Stimulated activated effector memory CD8-positive, alpha-beta T cell treated with anti-CD3 and anti-CD28 coated beads, Interleukin-12 subunit alpha, Interleukin-12 subunit beta, amount 100 ng/mL, for 72 hours (primary cell): ENCODE measurements around the gene SLC25A52.

ENCODE experiments used
- ATAC-seq: fragments of 150-1000 bp; cut with Tn5 transposase; 2 replicates; pipeline ENCODE4 v1.10.0; 2021
- DNase-seq, 2 donors: peaks; one replicate each; pipeline ENCODE4 v3.0.0; 2021 to 2022; ENCODE audit warnings: low spot score in 2 of 2
- H3K27ac Mint-ChIP-seq: one replicate; pipeline ENCODE4 v1.8.0; 2022; ENCODE audit warnings: mild to moderate bottlenecking, mixed read lengths
- H3K36me3 Mint-ChIP-seq: one replicate; pipeline ENCODE4 v1.8.0; 2022; ENCODE audit warnings: mild to moderate bottlenecking, mixed read lengths
- H3K4me1 Mint-ChIP-seq: one replicate; pipeline ENCODE4 v1.8.0; 2022; ENCODE audit warnings: mixed read lengths
- H3K4me3 Mint-ChIP-seq: one replicate; pipeline ENCODE4 v1.8.0; 2022; ENCODE audit warnings: mild to moderate bottlenecking, mixed read lengths
- H3K9me3 Mint-ChIP-seq: one replicate; pipeline ENCODE4 v1.8.0; 2022; ENCODE audit warnings: mixed read lengths

Gene SLC25A52

DNA sequence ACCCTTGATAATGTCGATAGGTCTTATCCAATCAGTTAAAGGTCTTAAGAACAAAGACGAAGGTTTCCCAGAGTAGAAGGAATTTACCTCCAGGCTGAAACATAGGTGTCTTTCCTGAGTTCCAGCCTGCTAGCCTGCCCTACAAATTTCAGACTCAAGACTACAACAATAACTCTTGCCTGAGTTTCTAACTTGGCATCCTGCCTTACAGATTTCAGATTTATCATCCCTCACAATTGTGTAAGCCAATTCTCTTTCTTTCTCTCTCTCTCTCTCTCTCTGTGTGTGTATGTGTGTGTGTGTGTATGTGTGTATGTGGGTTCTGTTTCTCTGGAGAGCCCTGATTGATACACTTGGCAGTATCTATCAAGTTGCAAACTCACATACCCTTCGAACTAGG lies 39.1 kb downstream of the SLC25A52 start:
- Mint-ChIP-seq H3K36me3 (no peaks in the 10 kb centered on the region), H3K4me3 (no peak overlapping the region), H3K9me3 (peaks cover 4% of the 10 kb centered on the region)

DNA sequence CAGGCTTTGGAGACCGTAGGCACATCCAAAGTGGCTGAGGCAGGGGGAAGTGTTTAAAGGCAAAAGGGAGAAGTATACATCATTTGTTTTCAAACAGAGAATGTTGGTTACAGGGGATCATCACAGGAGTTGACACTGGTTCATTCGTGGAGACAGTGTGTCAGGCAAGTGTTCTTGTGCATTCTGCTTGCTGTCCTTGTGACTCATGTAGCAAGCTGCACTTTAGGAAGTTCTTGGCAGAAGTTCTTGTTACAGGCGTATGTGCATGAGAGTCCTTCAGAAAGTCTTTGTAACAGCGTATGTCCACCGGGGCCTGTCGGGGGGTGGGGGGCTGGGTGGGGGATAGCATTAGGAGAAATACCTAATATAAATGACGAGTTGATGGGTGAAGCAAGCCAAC lies 39.8 kb downstream of the SLC25A52 start:
- no peak for ATAC-seq
- no peak overlapping the region for H3K27ac Mint-ChIP-seq
- no peaks in the 10 kb centered on the region for H3K36me3 Mint-ChIP-seq

More for the DNA sequence above, 39.1 kb downstream of the SLC25A52 start:
- DNase-seq (no peak), ATAC-seq (no peak)
- H3K4me1 Mint-ChIP-seq = peaks cover 6% of the 10 kb centered on the region
- no peak overlapping the region for H3K27ac Mint-ChIP-seq

DNA sequence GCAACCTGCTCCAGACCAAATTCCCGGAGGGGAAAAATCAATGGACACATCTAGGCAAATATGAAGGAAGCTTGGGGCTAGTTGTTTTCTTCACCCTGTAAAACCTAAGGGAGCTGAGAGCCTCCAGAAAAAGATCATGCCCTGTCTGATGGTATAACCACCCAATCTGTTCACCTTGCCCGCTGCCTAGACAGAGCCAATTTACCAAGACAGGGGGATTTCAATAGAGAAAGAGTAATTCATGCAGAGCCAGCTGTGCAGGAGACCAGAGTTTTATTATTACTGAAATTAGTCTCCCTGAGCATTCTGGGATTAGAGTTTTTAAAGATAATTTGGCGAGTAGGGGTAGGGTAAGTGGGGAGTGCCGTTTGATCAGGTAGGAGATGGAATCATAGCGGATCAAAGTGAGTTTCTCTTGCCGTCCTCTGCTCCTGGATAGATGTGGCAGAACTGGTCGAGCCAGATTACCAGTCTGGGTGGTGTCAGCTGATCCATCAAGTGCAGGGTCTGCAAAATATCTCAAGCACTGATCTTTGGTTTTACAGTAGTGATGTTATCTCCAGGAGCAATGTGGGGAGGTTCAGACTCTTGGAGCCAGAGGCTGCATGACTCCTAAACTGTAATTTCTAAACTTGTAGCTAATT lies 41.2 kb downstream of the SLC25A52 start:
- Mint-ChIP-seq H3K4me1 (peaks cover 5% of the 10 kb centered on the region), H3K9me3 (peaks cover 4% of the 10 kb centered on the region), H3K36me3 (no peaks in the 10 kb centered on the region), H3K27ac (no peak overlapping the region), H3K4me3 (no peak overlapping the region)
- no peak for DNase-seq
- ATAC-seq = no peak

More for the DNA sequence above, 39.8 kb downstream of the SLC25A52 start:
- DNase-seq = no peak
- H3K4me3 Mint-ChIP-seq = no peak overlapping the region
- H3K4me1 Mint-ChIP-seq = peaks cover 6% of the 10 kb centered on the region
- H3K9me3 Mint-ChIP-seq = peaks cover 4% of the 10 kb centered on the region

DNA sequence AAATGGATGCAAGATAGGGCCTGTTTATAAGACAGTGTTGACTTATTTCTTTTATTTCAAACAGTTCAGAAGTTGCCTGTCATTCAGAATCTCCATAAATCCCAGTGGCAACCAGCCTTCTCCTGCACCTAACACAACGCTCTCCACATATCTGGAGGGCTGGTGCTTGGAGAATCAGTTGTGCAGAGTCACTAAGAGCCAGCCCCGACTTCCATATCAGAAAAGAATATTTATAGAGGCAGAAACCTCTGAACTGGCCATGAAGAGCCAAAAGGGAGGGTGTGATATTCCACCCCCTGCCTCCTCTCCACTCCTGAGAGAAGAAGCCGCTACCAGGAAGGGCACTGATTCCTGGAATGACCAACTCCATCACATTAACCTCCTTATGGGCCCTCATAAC lies 42.3 kb downstream of the SLC25A52 start:
- Mint-ChIP-seq H3K27ac (no peak overlapping the region), H3K4me3 (no peak overlapping the region), H3K36me3 (no peaks in the 10 kb centered on the region), H3K9me3 (peaks cover 4% of the 10 kb centered on the region), H3K4me1 (no peaks in the 10 kb centered on the region)
- DNase-seq = no peak
- no peak for ATAC-seq

GRCh38 chr18:31716362-31716761 lies 44.3 kb downstream of the SLC25A52 start:
- Mint-ChIP-seq H3K27ac (no peak overlapping the region), H3K9me3 (peaks cover 4% of the 10 kb centered on the region), H3K36me3 (no peaks in the 10 kb centered on the region), H3K4me1 (no peaks in the 10 kb centered on the region), H3K4me3 (no peak overlapping the region)
- no peak for DNase-seq
- ATAC-seq = no peak

DNA sequence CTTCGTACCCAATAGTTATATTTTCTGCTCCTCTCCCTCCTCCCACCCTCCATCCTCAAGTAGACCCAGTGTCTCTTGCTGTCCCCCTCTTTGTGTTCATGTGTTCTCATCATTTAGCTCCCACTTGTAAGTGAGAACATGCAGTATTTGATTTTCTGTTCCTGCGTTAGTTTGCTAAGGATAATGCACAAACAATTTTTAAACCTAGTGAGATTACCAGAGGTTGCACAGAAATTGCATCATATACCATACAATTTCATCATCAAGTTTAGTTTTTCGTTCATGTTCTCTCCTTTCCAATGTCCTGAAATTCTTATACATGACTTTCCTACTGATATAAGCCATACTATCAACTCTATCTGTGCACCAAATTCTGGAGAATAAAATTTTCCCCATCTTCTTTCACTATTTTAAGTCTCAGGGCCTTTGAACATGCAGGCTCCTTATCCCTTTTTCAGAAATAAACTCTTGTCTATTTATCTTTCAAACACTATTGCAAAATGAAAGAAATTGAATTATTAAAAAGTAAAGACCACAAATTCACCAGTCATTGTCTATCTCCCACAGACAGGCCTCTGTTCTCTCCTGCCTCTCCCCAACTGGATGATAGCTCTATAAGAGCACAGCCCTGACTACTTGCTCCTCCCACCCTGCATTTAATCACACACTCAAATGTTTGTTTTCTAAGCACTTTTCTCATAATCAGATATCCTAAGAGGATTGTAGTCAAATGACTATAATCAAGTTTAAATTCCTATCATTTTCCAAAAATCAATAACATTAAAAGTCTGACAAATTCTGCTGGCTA lies 49.1 kb downstream of the SLC25A52 start:
- H3K4me1 Mint-ChIP-seq = no peaks in the 10 kb centered on the region
- ATAC-seq = no peak

DNA sequence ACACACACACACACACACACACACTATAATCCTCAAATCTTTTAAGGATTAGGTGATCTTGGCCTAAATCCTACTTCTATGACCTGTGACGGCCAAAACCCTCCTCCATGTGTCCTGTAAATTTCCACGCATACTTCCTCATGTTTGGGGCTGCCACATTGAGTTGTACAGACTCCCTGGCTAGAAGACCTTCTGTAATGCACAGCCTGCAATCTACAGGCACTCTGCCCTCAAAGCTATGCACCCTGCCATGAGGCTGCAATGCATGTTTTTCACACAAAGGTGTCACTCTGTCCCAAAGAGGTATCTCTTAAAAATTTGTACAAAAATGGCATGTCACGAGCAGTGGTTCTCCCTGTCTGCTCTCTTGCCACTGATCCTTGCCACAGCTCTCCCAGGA lies 49.9 kb downstream of the SLC25A52 start:
- DNase-seq = no peak
- H3K27ac Mint-ChIP-seq = no peak overlapping the region
- no peak for ATAC-seq
- H3K36me3 Mint-ChIP-seq = no peaks in the 10 kb centered on the region
- no peaks in the 10 kb centered on the region for H3K9me3 Mint-ChIP-seq
- H3K4me1 Mint-ChIP-seq = no peaks in the 10 kb centered on the region
- no peak overlapping the region for H3K4me3 Mint-ChIP-seq

More for the DNA sequence above, 49.1 kb downstream of the SLC25A52 start:
- Mint-ChIP-seq H3K9me3 (no peaks in the 10 kb centered on the region), H3K27ac (no peak overlapping the region), H3K36me3 (no peaks in the 10 kb centered on the region), H3K4me3 (no peak overlapping the region)
- no peak for DNase-seq
